HCT116 (cell line): ENCODE results near the gene CHST10. TPM values are rescaled to one million over a fixed set of nuclear protein-coding genes. Genes with fewer than 3 reads are reported as not detected.

ENCODE experiments used
- ATAC-seq: fragments of 200-7000 bp; cut with Tn5 transposase; 2 replicates; pipeline ENCODE4 v1.9.1; 2020; ENCODE audit warnings: mild to moderate bottlenecking, moderate library complexity
- BruUV-seq: library from RNA; stranded (reverse); fragments of 400-500 nt; replicated peaks from 2 replicates; lab custom pipeline; 2021; lab: Mats Ljungman, UMichigan
- CTCF ChIA-PET: fragments of 300-600 bp; sonication (Branson Sonifier 250); formaldehyde crosslinking; loops from one replicate; lab custom pipeline; 2021; ENCODE audit warnings: antibody characterized with exemption; lab: Charles Lee
- POLR2A ChIA-PET: fragments of 300-600, 350-600 bp; sonication (Branson Sonifier 250); formaldehyde crosslinking; loops from one replicate; lab custom pipeline; 2021; ENCODE audit warnings: antibody characterized with exemption; lab: Charles Lee
- RAD21 ChIA-PET, 2 experiments: fragments of 300-600 bp; sonication (Branson Sonifier 250); formaldehyde crosslinking; loops; one replicate each; lab custom pipeline; 2023; ENCODE audit warnings: low total read pairs in 2 of 2; ENCODE audit not compliant: uncharacterized antibody in 2 of 2, unreplicated experiment in 2 of 2, low non-redundant PET in 1 of 2; lab: Charles Lee
- DNase-seq: peaks from one replicate; pipeline ENCODE4 v3.0.0-alpha.2; 2010; ENCODE audit warnings: low read depth, low spot score
- H2AFZ ChIP-seq: fragments of 200-600 bp; shearing (Covaris generic), sonication (generic); 2 replicates; pipeline ENCODE4 v1.6.1; 2017; ENCODE audit warnings: low read depth, mixed run types, mixed read lengths, antibody characterized with exemption, low read length; ENCODE audit not compliant: poor library complexity, severe bottlenecking
- H3K27ac ChIP-seq: 2 replicates; pipeline ENCODE4 v1.5.1; 2012; ENCODE audit warnings: low read depth, low read length
- H3K27me3 ChIP-seq: fragments of 200-600 bp; sonication (generic); 2 replicates; pipeline ENCODE4 v1.6.1; 2016; ENCODE audit warnings: mixed run types, low read length, mixed read lengths; ENCODE audit not compliant: insufficient read depth
- H3K36me3 ChIP-seq, 2 experiments: fragments of 200-500 bp in 1 of 2; fragments of 200-600 bp in 1 of 2; sonication (Bioruptor generic) in 1 of 2; sonication (generic) in 1 of 2; 2 replicates each; pipeline versions ENCODE4 v1.5.1 to v1.6.1; 2014 to 2016; ENCODE audit warnings: low read length in 2 of 2, inconsistent platforms in 1 of 2, mixed read lengths in 1 of 2, mixed run types in 1 of 2; ENCODE audit not compliant: insufficient read depth in 2 of 2, control insufficient read depth in 1 of 2
- H3K4me1 ChIP-seq, 2 experiments: fragments of 200-600 bp in 1 of 2; sonication (generic) in 1 of 2; 2 replicates each; pipeline versions ENCODE4 v1.5.1 to v1.6.1; 2012 to 2017; ENCODE audit warnings: low read length in 2 of 2, inconsistent platforms in 1 of 2, mild to moderate bottlenecking in 1 of 2, mixed read lengths in 1 of 2, mixed run types in 1 of 2, moderate library complexity in 1 of 2; ENCODE audit not compliant: insufficient read depth in 2 of 2, control insufficient read depth in 1 of 2
- H3K4me2 ChIP-seq: fragments of 200-600 bp; sonication (generic); 2 replicates; pipeline ENCODE4 v1.6.1; 2017; ENCODE audit warnings: mixed run types, low read length, mixed read lengths
- H3K4me3 ChIP-seq, 2 experiments: fragments of 200-600 bp in 1 of 2; sonication (generic) in 1 of 2; replicated peaks in 1 of 2; 2 replicates each; pipeline ENCODE4 v1.5.1; 2011 to 2016; ENCODE audit warnings: low read length in 2 of 2, control low read depth in 1 of 2, low read depth in 1 of 2, mild to moderate bottlenecking in 1 of 2, mixed read lengths in 1 of 2, mixed run types in 1 of 2
- H3K79me2 ChIP-seq: fragments of 200-600 bp; sonication (generic); 2 replicates; pipeline ENCODE4 v1.6.1; 2017; ENCODE audit warnings: mild to moderate bottlenecking, mixed run types, low read length, moderate library complexity, mixed read lengths; ENCODE audit not compliant: insufficient read depth
- H3K9ac ChIP-seq: fragments of 200-600 bp; sonication (generic); 2 replicates; pipeline ENCODE4 v1.6.1; 2016; ENCODE audit warnings: low read length, mixed read lengths
- H3K9me2 ChIP-seq: fragments of 200-600 bp; sonication (generic), shearing (Covaris generic); 2 replicates; pipeline ENCODE4 v1.6.1; 2017; ENCODE audit warnings: mixed run types, mild to moderate bottlenecking, moderate library complexity; ENCODE audit not compliant: insufficient read depth
- H3K9me3 ChIP-seq, 2 experiments: fragments of 200-500 bp in 1 of 2; fragments of 200-600 bp in 1 of 2; sonication (Bioruptor generic) in 1 of 2; sonication (generic) in 1 of 2; 2 replicates each; pipeline ENCODE4 v1.6.1; 2014 to 2017; ENCODE audit warnings: low read length in 2 of 2, mixed read lengths in 2 of 2, inconsistent platforms in 1 of 2, low read depth in 1 of 2, mild to moderate bottlenecking in 1 of 2, mixed run types in 1 of 2, moderate library complexity in 1 of 2; ENCODE audit not compliant: control insufficient read depth in 1 of 2, insufficient read depth in 1 of 2
- H4K20me1 ChIP-seq: fragments of 200-600 bp; sonication (generic), shearing (Covaris generic); 2 replicates; pipeline ENCODE4 v1.6.1; 2017; ENCODE audit warnings: mixed run types, mild to moderate bottlenecking, moderate library complexity; ENCODE audit not compliant: insufficient read depth
- CBX3 ChIP-seq: IDR thresholded peaks from 2 replicates; pipeline ENCODE4 v1.6.1; 2012; ENCODE audit warnings: low read depth
- CEBPB ChIP-seq: IDR thresholded peaks from 2 replicates; pipeline ENCODE4 v1.6.1; 2012; ENCODE audit warnings: low read depth
- EZH2 ChIP-seq: fragments of 200-600 bp; sonication (generic); IDR thresholded peaks from 2 replicates; pipeline ENCODE4 v1.6.1; 2017; ENCODE audit warnings: antibody characterized with exemption, mixed run types
- SP1 ChIP-seq: IDR thresholded peaks from 2 replicates; pipeline ENCODE4 v1.6.1; 2012; ENCODE audit warnings: low read depth
- SRF ChIP-seq: IDR thresholded peaks from 2 replicates; pipeline ENCODE4 v1.6.1; 2012; ENCODE audit warnings: low read depth
- ZNF274 ChIP-seq: fragments of 200-500 bp; sonication (Bioruptor generic); IDR thresholded peaks from 2 replicates; pipeline ENCODE4 v1.6.1; 2014; ENCODE audit warnings: mild to moderate bottlenecking, low read depth, low read length, inconsistent platforms
- intact Hi-C: fragments of 100-400 bp; cut with micrococcal nuclease; formaldehyde crosslinking; loops from 2 replicates; pipeline ENCODE4 v1.10.0; 2022
- total RNA-seq: library from RNA; stranded (reverse); gene quantifications from one replicate; pipeline ENCODE4 v1.2.1, GENCODE V29; 2021; ENCODE audit not compliant: unreplicated experiment
- TF ChIP-seq, protein P1 (sequence below): IDR thresholded peaks from 2 replicates; pipeline ENCODE4 v1.6.1; 2012
- TF ChIP-seq, protein P2 (sequence below): IDR thresholded peaks from 2 replicates; pipeline ENCODE4 v1.6.1; 2012
- TF ChIP-seq, protein P3 (sequence below): IDR thresholded peaks from 2 replicates; pipeline ENCODE4 v1.6.1; 2011; ENCODE audit warnings: mild to moderate bottlenecking, low read length, moderate library complexity; ENCODE audit not compliant: insufficient replicate concordance; ENCODE audit errors: extremely low read depth

CHST10 gene
- total RNA-seq, 1 experiment from 2014 or later: 0.27 TPM

DNA sequence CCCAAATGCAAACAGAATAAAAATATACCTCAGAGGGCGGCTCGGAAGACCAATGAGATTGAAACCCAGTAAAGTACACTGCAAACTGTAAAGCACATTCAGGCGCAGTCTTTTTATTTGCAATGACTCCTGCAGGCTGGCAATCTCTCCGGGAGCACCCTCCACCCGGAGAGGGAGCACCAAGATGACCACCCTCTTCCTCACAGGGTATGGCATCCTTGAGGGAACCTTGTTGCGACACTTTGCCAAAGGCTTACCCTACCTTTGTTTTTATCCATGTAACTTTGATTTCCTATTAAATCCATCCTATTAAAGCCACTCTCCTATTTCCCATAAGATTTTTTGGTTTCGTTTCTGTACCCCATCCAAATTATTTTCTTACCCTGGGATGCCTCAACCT is 16.2 kb downstream of the CHST10 start (continued):
- TF ChIP-seq, protein P1, sequence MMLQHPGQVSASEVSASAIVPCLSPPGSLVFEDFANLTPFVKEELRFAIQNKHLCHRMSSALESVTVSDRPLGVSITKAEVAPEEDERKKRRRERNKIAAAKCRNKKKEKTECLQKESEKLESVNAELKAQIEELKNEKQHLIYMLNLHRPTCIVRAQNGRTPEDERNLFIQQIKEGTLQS: no peak
- TF ChIP-seq EZH2 (no peak), ZNF274 (no peak), CEBPB (no peak)
- TF ChIP-seq, protein P2, sequence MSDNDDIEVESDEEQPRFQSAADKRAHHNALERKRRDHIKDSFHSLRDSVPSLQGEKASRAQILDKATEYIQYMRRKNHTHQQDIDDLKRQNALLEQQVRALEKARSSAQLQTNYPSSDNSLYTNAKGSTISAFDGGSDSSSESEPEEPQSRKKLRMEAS: no peak

DNA sequence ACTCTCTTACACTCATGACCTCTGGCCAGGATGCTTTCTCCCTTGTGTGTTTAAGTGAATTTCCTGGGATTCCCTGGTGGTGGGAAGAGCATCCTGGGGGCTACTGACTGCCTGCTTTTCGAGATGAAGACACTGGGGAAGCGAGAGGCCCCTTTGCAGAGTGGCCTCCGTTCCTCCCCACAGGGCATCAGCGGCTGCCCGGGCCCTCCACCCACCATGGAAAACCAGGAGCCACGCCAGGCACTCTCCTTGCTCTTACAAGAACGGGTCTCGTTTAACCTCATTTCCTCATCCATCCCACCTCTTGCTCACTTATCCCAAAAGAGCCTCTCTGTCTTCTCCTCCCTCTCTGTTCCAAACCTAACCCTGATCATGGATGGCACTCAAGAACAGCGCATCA is 17.8 kb downstream of the CHST10 start:
- no peak for ATAC-seq
- TF ChIP-seq, protein P2: no peak
- TF ChIP-seq SRF (no peak), CBX3 (no peak), CEBPB (no peak), SP1 (no peak)
- TF ChIP-seq, protein P3, sequence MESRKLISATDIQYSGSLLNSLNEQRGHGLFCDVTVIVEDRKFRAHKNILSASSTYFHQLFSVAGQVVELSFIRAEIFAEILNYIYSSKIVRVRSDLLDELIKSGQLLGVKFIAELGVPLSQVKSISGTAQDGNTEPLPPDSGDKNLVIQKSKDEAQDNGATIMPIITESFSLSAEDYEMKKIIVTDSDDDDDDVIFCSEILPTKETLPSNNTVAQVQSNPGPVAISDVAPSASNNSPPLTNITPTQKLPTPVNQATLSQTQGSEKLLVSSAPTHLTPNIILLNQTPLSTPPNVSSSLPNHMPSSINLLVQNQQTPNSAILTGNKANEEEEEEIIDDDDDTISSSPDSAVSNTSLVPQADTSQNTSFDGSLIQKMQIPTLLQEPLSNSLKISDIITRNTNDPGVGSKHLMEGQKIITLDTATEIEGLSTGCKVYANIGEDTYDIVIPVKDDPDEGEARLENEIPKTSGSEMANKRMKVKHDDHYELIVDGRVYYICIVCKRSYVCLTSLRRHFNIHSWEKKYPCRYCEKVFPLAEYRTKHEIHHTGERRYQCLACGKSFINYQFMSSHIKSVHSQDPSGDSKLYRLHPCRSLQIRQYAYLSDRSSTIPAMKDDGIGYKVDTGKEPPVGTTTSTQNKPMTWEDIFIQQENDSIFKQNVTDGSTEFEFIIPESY: no peak
- TF ChIP-seq, protein P1: no peak
- CTCF ChIA-PET: no interaction called here

More for the DNA sequence above, 17.8 kb downstream of the CHST10 start:
- H3K27me3 ChIP-seq: no peaks in the 10 kb centered on the region
- no peaks in the 10 kb centered on the region for H3K9me2 ChIP-seq
- H3K4me2 ChIP-seq: no peak overlapping the region
- BruUV-seq: no TSS peak
- intact Hi-C loops: no loop called here
- H3K36me3 ChIP-seq: no peaks in the 10 kb centered on the region
- no peaks in the 10 kb centered on the region for H3K4me1 ChIP-seq
- H3K9me3 ChIP-seq: no peaks in the 10 kb centered on the region
- no peak overlapping the region for H3K27ac ChIP-seq
- ChIA-PET RAD21 (no interaction called here), POLR2A (no interaction called here)
- H3K9ac ChIP-seq: no peak overlapping the region
- H3K4me3 ChIP-seq: no peak overlapping the region
- no peak for DNase-seq
- no peak overlapping the region for H2AFZ ChIP-seq
- no peaks in the 10 kb centered on the region for H3K79me2 ChIP-seq
- no peaks in the 10 kb centered on the region for H4K20me1 ChIP-seq
